Measurements from ENCODE around the gene CPSF6. TPM values are rescaled to one million over a fixed set of nuclear protein-coding genes. Genes with fewer than 3 reads are reported as not detected.

Gene CPSF6
- total RNA-seq, 1 experiment from 2014 or later = 88.4 TPM

DNA sequence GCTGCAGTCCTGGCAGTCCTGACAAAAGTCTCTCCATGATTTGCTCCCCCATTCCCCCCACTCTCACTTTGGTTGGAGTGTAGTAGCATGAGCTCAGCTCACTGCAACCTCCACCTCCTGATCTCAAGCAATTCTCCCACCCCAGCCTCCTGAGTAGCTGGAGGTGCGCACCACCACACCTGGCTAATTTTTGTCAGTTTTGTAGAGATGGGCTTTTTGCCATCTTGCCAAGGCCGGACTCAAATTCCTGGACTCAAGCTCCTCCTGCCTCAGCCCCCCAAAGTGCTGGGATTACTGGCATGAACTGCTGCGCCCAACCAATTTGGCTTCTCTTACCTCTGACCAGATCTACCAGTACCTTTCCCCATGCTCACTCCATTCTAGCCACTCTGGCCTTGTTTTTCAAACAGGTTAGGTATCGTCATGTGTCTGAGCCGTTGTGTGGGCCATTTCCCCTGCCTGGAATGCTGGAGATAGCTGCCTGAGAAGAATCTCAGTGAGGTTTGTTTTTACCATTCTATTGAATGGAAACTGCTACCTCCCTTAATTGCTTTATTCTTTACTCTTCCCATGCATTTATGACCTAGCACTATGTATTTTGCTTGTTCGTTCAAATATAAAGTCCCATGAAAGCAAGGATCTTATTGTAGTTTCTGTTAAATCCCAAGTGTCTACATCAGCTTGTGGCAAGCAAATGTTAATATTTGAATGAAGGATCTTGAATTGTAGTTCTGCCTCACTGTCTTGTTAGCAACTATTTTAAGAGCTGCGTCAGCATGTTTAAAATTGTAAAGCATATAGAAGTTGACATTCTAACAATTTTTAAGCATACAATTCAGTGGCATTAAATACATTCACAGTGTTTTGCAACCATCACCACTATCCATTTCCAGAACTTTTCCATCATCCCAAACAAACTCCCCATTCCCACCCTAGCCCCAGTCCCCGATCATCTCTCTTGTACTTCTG, 39.7 kb downstream of the CPSF6 start:
- no TSS peak for BruUV-seq (replicated peaks)
- RAD21 ChIA-PET (ENCODE audit: low non-redundant PET in 1 of 2, low total read pairs in 2 of 2, uncharacterized antibody in 2 of 2, unreplicated experiment in 2 of 2) = no interaction called here
- Histone ChIP-seq H3K4me1 (ENCODE audit: control insufficient read depth in 1 of 2, insufficient read depth in 2 of 2, low read length in 2 of 2) (peaks cover 5 to 10% of the 10 kb centered on the region in 2 experiments; a peak in 3 of 4 replicates), H3K79me2 (ENCODE audit: insufficient read depth, low read length) (no peaks in the 10 kb centered on the region), H3K4me2 (ENCODE audit: low read length) (no peak overlapping the region), H3K9ac (ENCODE audit: low read length) (no peak overlapping the region), H2AFZ (ENCODE audit: low read depth, low read length, poor library complexity, severe bottlenecking) (no peak overlapping the region), H3K4me3 (replicated peaks in 1 of 2; ENCODE audit: low read depth in 1 of 2, low read length in 2 of 2) (no peak overlapping the region), H3K9me3 (ENCODE audit: control insufficient read depth in 1 of 2, insufficient read depth in 1 of 2, low read depth in 1 of 2, low read length in 2 of 2) (no peaks in the 10 kb centered on the region), H4K20me1 (ENCODE audit: insufficient read depth) (peaks cover 7% of the 10 kb centered on the region; the same call in 1 of the 2 replicates), H3K36me3 (ENCODE audit: control insufficient read depth in 1 of 2, insufficient read depth in 2 of 2, low read length in 2 of 2) (no peaks in the 10 kb centered on the region), H3K27ac (ENCODE audit: low read depth, low read length) (no peak overlapping the region), H3K27me3 (ENCODE audit: insufficient read depth, low read length) (no peaks in the 10 kb centered on the region), H3K9me2 (ENCODE audit: insufficient read depth) (no peaks in the 10 kb centered on the region)
- DNase-seq (ENCODE audit: low read depth, low spot score) (no peak), ATAC-seq (no peak)
- POLR2A ChIA-PET = no interaction called here
- CTCF ChIA-PET = no interaction called here
- TF ChIP-seq SP1 (IDR thresholded peaks at IDR 0.05; ENCODE audit: low read depth) (no peak), EGR1 (IDR thresholded peaks at IDR 0.05; ENCODE audit: low read depth) (no peak), ELF1 (IDR thresholded peaks at IDR 0.05; ENCODE audit: borderline replicate concordance, low read depth) (no peak), CBX3 (IDR thresholded peaks at IDR 0.05; ENCODE audit: low read depth) (no peak), ZBTB33 (IDR thresholded peaks at IDR 0.05; ENCODE audit: extremely low read depth, insufficient replicate concordance, low read length) (no peak)
- intact Hi-C loops (cut with micrococcal nuclease) = no loop called here

- DNase-seq (ENCODE audit: low read depth, low spot score) = peak; percentile 52
- RAD21 ChIA-PET (ENCODE audit: low non-redundant PET in 1 of 2, low total read pairs in 2 of 2, uncharacterized antibody in 2 of 2, unreplicated experiment in 2 of 2) = no interaction called here
- Histone ChIP-seq H2AFZ (ENCODE audit: low read depth, low read length, poor library complexity, severe bottlenecking) (no peak overlapping the region), H3K4me2 (ENCODE audit: low read length) (peak overlapping the region; percentile 60), H3K27me3 (ENCODE audit: insufficient read depth, low read length) (no peaks in the 10 kb centered on the region; the same call in 1 of the 2 replicates), H3K36me3 (ENCODE audit: control insufficient read depth in 1 of 2, insufficient read depth in 2 of 2, low read length in 2 of 2) (no peaks in the 10 kb centered on the region), H3K9ac (ENCODE audit: low read length) (no peak overlapping the region), H3K27ac (ENCODE audit: low read depth, low read length) (no peak overlapping the region), H4K20me1 (ENCODE audit: insufficient read depth) (no peaks in the 10 kb centered on the region), H3K4me3 (replicated peaks in 1 of 2; ENCODE audit: low read depth in 1 of 2, low read length in 2 of 2) (peak overlapping the region in 1 of 2 experiments; percentile 13; a peak in 1 of 4 replicates), H3K79me2 (ENCODE audit: insufficient read depth, low read length) (no peaks in the 10 kb centered on the region), H3K9me3 (ENCODE audit: control insufficient read depth in 1 of 2, insufficient read depth in 1 of 2, low read depth in 1 of 2, low read length in 2 of 2) (no peaks in the 10 kb centered on the region), H3K4me1 (ENCODE audit: control insufficient read depth in 1 of 2, insufficient read depth in 2 of 2, low read length in 2 of 2) (peaks cover 5 to 15% of the 10 kb centered on the region in 2 experiments; a peak in 3 of 4 replicates), H3K9me2 (ENCODE audit: insufficient read depth) (no peaks in the 10 kb centered on the region)
- POLR2A ChIA-PET = no interaction called here
- intact Hi-C loops (cut with micrococcal nuclease) = loop anchor here (10.0 kb wide), 1 partner anchor 129 kb away; no protein-coding TSS in a partner anchor
- CTCF ChIA-PET = interaction anchor here (1.7 kb wide), 1 partner anchor 30 kb away, joined by 6 read pairs; no protein-coding TSS in a partner anchor
- no TSS peak for BruUV-seq (replicated peaks)
- peak; percentile 92 for ATAC-seq
- TF ChIP-seq MAX (IDR thresholded peaks at IDR 0.05) (no peak; the same call in 1 of the 2 replicates), SRF (IDR thresholded peaks at IDR 0.05; ENCODE audit: low read depth) (no peak), ZBTB33 (IDR thresholded peaks at IDR 0.05; ENCODE audit: extremely low read depth, insufficient replicate concordance, low read length) (no peak), YY1 (IDR thresholded peaks at IDR 0.05; ENCODE audit: extremely low read depth, insufficient replicate concordance, low read depth, low read length) (no peak), TCF7L2 (IDR thresholded peaks at IDR 0.05; ENCODE audit: borderline replicate concordance, extremely low read depth, insufficient read depth, insufficient read length) (no peak)
- TF ChIP-seq, protein P1, sequence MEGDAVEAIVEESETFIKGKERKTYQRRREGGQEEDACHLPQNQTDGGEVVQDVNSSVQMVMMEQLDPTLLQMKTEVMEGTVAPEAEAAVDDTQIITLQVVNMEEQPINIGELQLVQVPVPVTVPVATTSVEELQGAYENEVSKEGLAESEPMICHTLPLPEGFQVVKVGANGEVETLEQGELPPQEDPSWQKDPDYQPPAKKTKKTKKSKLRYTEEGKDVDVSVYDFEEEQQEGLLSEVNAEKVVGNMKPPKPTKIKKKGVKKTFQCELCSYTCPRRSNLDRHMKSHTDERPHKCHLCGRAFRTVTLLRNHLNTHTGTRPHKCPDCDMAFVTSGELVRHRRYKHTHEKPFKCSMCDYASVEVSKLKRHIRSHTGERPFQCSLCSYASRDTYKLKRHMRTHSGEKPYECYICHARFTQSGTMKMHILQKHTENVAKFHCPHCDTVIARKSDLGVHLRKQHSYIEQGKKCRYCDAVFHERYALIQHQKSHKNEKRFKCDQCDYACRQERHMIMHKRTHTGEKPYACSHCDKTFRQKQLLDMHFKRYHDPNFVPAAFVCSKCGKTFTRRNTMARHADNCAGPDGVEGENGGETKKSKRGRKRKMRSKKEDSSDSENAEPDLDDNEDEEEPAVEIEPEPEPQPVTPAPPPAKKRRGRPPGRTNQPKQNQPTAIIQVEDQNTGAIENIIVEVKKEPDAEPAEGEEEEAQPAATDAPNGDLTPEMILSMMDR (IDR thresholded peaks at IDR 0.05 in 2 of 3, conservative IDR thresholded peaks at IDR 0.05 in 1 of 3; ENCODE audit: borderline replicate concordance in 1 of 3, insufficient read depth in 1 of 3, low read depth in 2 of 3, low read length in 2 of 3) = peak in 1 of 3 experiments; percentile 36; a peak in 2 of 6 replicates
These were observed 44.8 kb downstream of the CPSF6 start for GRCh38 chr12:69284131-69284530.
